Stimulated activated naive CD8-positive, alpha-beta T cell treated with anti-CD3 and anti-CD28 coated beads, Interleukin-15, amount 100 ng/mL, for 72 hours (primary cell): ENCODE measurements around the gene CDH4.
A peak's percentile ranks its signal among the peaks of the same experiment; 100 is the strongest.

Experiments used
- ATAC-seq: fragments of 150-1000 bp; cut with Tn5 transposase; 2 replicates; pipeline ENCODE4 v1.10.0; 2021; ENCODE audit warnings: mild to moderate bottlenecking, moderate library complexity
- DNase-seq, 2 donors: peaks; one replicate each; pipeline ENCODE4 v3.0.0; 2021 to 2022
- H3K27ac Mint-ChIP-seq, 2 donors: one replicate each; pipeline ENCODE4 v1.8.0; 2022; ENCODE audit warnings: mild to moderate bottlenecking in 2 of 2, mixed read lengths in 2 of 2, moderate library complexity in 2 of 2
- H3K27me3 Mint-ChIP-seq: one replicate; pipeline ENCODE4 v1.8.0; 2022; ENCODE audit warnings: mixed read lengths
- H3K4me1 Mint-ChIP-seq: one replicate; pipeline ENCODE4 v1.8.0; 2022; ENCODE audit warnings: mild to moderate bottlenecking, mixed read lengths
- H3K4me3 Mint-ChIP-seq, 2 donors: one replicate each; pipeline ENCODE4 v1.8.0; 2022; ENCODE audit warnings: mild to moderate bottlenecking in 2 of 2, mixed read lengths in 2 of 2, moderate library complexity in 1 of 2
- H3K9me3 Mint-ChIP-seq, 2 donors: one replicate each; pipeline ENCODE4 v1.8.0; 2022; ENCODE audit warnings: mixed read lengths in 2 of 2

Gene CDH4

GRCh38 chr20:61251529-61252393, at the start of gene CDH4:
CDH4 (plus strand) TSS chr20:61252261.
- H3K4me3 Mint-ChIP-seq, result peak within 1 kb of the TSS; percentile 15 to 64

GRCh38 chr20:61203320-61203719, 48.7 kb upstream of the CDH4 start:
- H3K4me3 Mint-ChIP-seq, result no peak overlapping the region
- H3K4me1 Mint-ChIP-seq, result no peaks in the 10 kb centered on the region
- H3K27me3 Mint-ChIP-seq, result peaks cover 6% of the 10 kb centered on the region
- DNase-seq (no peak), ATAC-seq (no peak)
- peaks cover 0 to 15% of the 10 kb centered on the region in 2 donors for H3K9me3 Mint-ChIP-seq
- no peak overlapping the region for H3K27ac Mint-ChIP-seq

More at GRCh38 chr20:61251529-61252393, at the start of gene CDH4:
- no peaks in the 10 kb centered on the region for H3K9me3 Mint-ChIP-seq
- no peak for ATAC-seq
- H3K27me3 Mint-ChIP-seq, result peaks cover 77% of the 10 kb centered on the region
- no peak for DNase-seq
- H3K4me1 Mint-ChIP-seq, result no peaks in the 10 kb centered on the region
- H3K27ac Mint-ChIP-seq, result no peak within 1 kb of the TSS

- no peak for DNase-seq
- Mint-ChIP-seq H3K27me3 (peaks cover 2% of the 10 kb centered on the region), H3K9me3 (peaks cover 0 to 10% of the 10 kb centered on the region in 2 donors), H3K4me1 (no peaks in the 10 kb centered on the region), H3K4me3 (no peak overlapping the region), H3K27ac (no peak overlapping the region)
- ATAC-seq, result no peak
These were observed 47.9 kb upstream of the CDH4 start for GRCh38 chr20:61204206-61204605.

DNA sequence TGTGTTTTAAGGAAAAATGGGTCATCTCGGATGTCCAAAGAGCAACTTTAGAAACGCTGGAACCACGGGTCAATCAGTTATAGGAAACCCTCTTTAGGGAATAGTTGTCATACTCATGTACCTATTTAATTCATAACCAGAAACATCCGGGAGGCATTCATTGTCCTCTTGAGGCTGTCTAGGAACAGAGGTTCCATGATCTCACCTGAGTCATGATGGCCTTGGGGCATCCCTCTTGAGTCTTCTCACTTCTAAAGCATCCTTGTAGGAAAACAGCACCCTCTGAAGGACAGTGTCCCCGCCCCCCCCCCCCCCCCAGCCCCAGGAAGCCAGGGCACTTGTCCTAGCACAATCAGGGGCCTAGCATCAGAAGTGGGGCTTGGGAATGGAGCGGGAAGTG, 46.3 kb upstream of the CDH4 start:
- DNase-seq (no peak), ATAC-seq (no peak)
- no peak overlapping the region for H3K27ac Mint-ChIP-seq
- H3K9me3 Mint-ChIP-seq, result peaks cover 0 to 8% of the 10 kb centered on the region in 2 donors
- no peaks in the 10 kb centered on the region for H3K27me3 Mint-ChIP-seq
- no peak overlapping the region for H3K4me3 Mint-ChIP-seq
- no peaks in the 10 kb centered on the region for H3K4me1 Mint-ChIP-seq

DNA sequence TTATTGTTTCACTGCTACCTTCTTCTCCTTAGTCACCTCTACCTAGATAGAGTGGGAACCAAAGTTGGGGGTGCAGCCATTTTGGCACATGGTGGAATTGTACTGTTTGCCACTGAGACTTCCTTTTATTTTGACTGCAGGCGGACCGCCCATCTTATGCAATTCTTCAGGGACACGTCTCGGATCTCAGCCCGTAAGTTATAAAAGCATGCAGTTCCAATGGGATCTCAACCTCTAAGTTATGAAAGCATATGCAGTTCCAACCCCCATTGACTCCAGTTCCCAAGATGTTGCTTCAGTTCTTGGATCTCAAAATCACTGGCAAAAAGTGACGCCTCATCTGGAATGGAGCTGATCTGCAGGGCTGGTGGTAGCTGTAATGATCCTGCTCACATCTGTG, 41.2 kb upstream of the CDH4 start:
- Mint-ChIP-seq H3K27ac (no peak overlapping the region), H3K4me1 (no peaks in the 10 kb centered on the region), H3K27me3 (peaks cover 8% of the 10 kb centered on the region), H3K4me3 (no peak overlapping the region), H3K9me3 (no peaks in the 10 kb centered on the region)
- DNase-seq, result no peak
- no peak for ATAC-seq

GRCh38 chr20:61217848-61218247, 34.2 kb upstream of the CDH4 start:
- ATAC-seq, result no peak
- H3K4me3 Mint-ChIP-seq, result no peak overlapping the region
- no peak overlapping the region for H3K27ac Mint-ChIP-seq
- peaks cover 12 to 14% of the 10 kb centered on the region in 2 donors for H3K9me3 Mint-ChIP-seq
- H3K27me3 Mint-ChIP-seq, result peaks cover 18% of the 10 kb centered on the region
- no peak for DNase-seq
- H3K4me1 Mint-ChIP-seq, result no peaks in the 10 kb centered on the region

DNA sequence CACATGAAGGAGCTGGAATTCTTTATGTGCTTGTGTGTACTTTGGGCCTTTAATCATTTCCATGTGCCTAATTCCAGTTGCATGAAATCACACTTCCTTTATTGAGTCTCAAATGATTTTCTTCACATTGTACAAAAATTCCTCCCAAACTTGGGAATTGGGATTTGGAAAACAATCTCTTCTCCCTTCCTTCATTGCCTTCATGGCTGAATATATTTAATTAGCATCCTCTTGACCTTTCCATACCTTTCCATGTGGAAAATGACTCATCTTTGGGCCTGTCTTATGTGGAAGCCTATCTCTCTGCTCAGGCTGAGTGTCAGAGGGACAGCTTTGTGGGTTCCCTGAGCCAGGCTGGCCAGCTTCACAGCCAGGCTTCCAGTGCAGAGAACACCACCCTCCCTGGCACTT, 33.0 kb upstream of the CDH4 start:
- ATAC-seq (no peak), DNase-seq (no peak)
- peaks cover 10% of the 10 kb centered on the region for H3K27me3 Mint-ChIP-seq

DNA sequence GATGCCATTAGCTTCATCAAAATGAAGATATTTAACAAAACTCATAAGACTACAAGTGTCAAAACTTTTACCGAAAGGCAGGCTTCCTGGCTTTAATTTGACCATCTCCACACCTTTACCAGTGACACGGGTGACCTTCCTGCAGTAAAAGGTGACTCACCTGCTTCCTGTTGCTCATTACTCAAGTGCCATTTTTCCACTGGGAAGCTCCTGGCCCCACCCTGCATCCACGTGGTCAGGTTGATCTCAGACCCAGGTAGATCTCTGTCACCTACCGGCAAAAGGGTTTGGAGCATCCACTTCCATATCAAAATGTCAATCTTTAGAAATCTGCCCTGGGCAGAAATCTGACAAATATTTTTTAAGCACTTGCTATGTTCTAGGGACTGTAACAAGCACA, 31.9 kb upstream of the CDH4 start:
- Mint-ChIP-seq H3K9me3 (peaks cover 12 to 14% of the 10 kb centered on the region in 2 donors), H3K4me3 (no peak overlapping the region), H3K27ac (no peak overlapping the region), H3K4me1 (no peaks in the 10 kb centered on the region), H3K27me3 (peaks cover 10% of the 10 kb centered on the region)
- DNase-seq (no peak), ATAC-seq (no peak)

More for the DNA sequence above, 33.0 kb upstream of the CDH4 start:
- Mint-ChIP-seq H3K9me3 (peaks cover 12 to 14% of the 10 kb centered on the region in 2 donors), H3K4me3 (no peak overlapping the region), H3K27ac (no peak overlapping the region), H3K4me1 (no peaks in the 10 kb centered on the region)

DNA sequence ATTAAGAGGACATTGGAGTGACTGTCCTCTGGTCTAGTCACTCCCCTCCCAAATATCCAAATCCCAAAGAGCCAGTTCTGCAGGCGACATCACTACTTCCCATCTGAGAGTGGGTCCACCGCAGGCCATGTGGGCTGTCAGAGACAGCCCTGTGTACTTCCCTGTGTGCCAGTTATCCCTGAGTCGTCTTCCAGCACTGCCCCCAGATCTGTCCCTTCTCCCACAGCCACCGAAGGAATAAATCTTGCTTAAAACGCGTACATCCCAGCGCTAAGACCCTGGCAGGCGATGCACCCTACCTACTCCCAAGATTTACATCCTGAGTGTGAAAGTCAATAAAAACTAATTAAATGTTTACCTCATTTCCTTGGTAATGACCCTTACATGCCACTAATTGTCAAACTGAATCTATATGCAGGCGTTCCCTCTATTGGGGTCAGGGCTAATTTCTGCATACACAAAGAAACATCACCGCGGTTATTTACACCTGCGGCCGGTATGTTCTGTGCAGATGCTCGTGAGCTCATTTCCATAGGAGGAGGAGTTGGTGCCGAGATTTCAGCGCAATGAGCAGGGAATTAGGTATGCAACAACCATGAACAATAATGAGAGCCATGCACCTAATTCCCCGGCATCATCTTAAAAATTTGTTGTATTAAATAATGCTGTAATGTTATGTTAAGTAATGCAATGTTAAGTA, 31.3 kb upstream of the CDH4 start:
- peaks cover 10% of the 10 kb centered on the region for H3K27me3 Mint-ChIP-seq
- H3K9me3 Mint-ChIP-seq, result peaks cover 12 to 14% of the 10 kb centered on the region in 2 donors
- DNase-seq, result no peak
- ATAC-seq, result no peak
- H3K27ac Mint-ChIP-seq, result no peak overlapping the region
- no peaks in the 10 kb centered on the region for H3K4me1 Mint-ChIP-seq
- H3K4me3 Mint-ChIP-seq, result no peak overlapping the region

- Mint-ChIP-seq H3K4me1 (no peaks in the 10 kb centered on the region), H3K27me3 (no peaks in the 10 kb centered on the region), H3K27ac (no peak overlapping the region), H3K4me3 (no peak overlapping the region), H3K9me3 (peaks cover 9 to 10% of the 10 kb centered on the region in 2 donors)
- ATAC-seq (no peak), DNase-seq (no peak)
These were observed 29.4 kb upstream of the CDH4 start for GRCh38 chr20:61222699-61223098.

DNA sequence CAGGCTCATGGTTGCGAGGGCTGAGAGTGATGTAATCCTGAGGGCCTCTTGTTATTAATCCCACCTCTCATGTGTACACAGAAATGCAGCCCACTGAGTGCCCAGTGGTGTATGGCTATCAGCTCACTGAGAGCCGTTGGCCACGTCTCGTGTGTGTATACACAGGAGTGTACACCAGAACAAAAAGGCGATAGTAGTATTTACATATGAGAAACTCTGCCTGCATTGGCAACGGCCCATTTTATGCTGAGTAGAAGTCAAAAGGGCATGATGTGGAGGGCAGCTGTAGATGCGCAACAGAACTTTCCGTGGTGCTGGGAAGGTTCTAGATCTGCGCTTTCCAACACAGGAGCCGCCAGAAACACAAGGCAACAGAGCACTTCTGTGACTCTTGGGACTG, 28.9 kb upstream of the CDH4 start:
- DNase-seq (no peak), ATAC-seq (no peak)
- peaks cover 5 to 6% of the 10 kb centered on the region in 2 donors for H3K9me3 Mint-ChIP-seq
- no peaks in the 10 kb centered on the region for H3K4me1 Mint-ChIP-seq
- H3K27me3 Mint-ChIP-seq, result no peaks in the 10 kb centered on the region
- H3K27ac Mint-ChIP-seq, result no peak overlapping the region
- no peak overlapping the region for H3K4me3 Mint-ChIP-seq

GRCh38 chr20:61230166-61230565, 21.9 kb upstream of the CDH4 start:
- Mint-ChIP-seq H3K27ac (no peak overlapping the region), H3K4me3 (no peak overlapping the region), H3K4me1 (peaks cover 5% of the 10 kb centered on the region), H3K9me3 (no peaks in the 10 kb centered on the region), H3K27me3 (peaks cover 16% of the 10 kb centered on the region)
- DNase-seq (no peak), ATAC-seq (no peak)

GRCh38 chr20:61233590-61233989, 18.5 kb upstream of the CDH4 start:
- no peak for DNase-seq

GRCh38 chr20:61234224-61234890, 17.7 kb upstream of the CDH4 start:
- H3K4me3 Mint-ChIP-seq, result no peak overlapping the region
- ATAC-seq, result no peak
- no peaks in the 10 kb centered on the region for H3K4me1 Mint-ChIP-seq
- H3K9me3 Mint-ChIP-seq, result peaks cover 6 to 11% of the 10 kb centered on the region in 2 donors
- no peak for DNase-seq
- H3K27me3 Mint-ChIP-seq, result peaks cover 21% of the 10 kb centered on the region
- no peak overlapping the region for H3K27ac Mint-ChIP-seq

More at GRCh38 chr20:61233590-61233989, 18.5 kb upstream of the CDH4 start:
- Mint-ChIP-seq H3K27me3 (peaks cover 28% of the 10 kb centered on the region), H3K27ac (no peak overlapping the region), H3K4me1 (peaks cover 5% of the 10 kb centered on the region), H3K4me3 (no peak overlapping the region), H3K9me3 (peaks cover 0 to 6% of the 10 kb centered on the region in 2 donors)
- ATAC-seq, result no peak

- ATAC-seq, result no peak
- Mint-ChIP-seq H3K27me3 (peaks cover 18% of the 10 kb centered on the region), H3K4me1 (no peaks in the 10 kb centered on the region), H3K27ac (no peak overlapping the region), H3K9me3 (peaks cover 9 to 28% of the 10 kb centered on the region in 2 donors), H3K4me3 (no peak overlapping the region)
- no peak for DNase-seq
These were observed 15.3 kb upstream of the CDH4 start for GRCh38 chr20:61236713-61237112.

DNA sequence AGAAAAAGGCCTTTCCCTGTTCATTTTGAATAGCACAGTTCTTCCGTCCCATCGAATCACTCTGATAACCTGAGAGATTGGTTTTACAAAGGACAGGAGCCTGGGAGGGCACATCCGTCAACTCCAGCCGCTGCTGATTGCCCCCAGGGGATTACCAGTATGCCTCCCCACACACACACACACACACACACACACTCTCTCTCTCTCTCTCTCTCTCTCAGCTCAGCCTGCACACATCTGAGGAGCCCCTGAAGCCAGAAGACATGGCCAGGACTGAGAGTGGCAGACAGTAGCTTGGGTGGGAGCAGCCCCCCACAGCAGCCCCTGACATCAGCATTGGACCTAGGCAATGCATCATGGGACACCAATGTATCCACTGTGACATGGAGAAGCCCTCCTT, 13.2 kb upstream of the CDH4 start:
- Mint-ChIP-seq H3K4me3 (no peak overlapping the region), H3K27me3 (peaks cover 18% of the 10 kb centered on the region)
- no peak for ATAC-seq

More for the DNA sequence above, 13.2 kb upstream of the CDH4 start:
- Mint-ChIP-seq H3K27ac (no peak overlapping the region), H3K9me3 (peaks cover 14 to 34% of the 10 kb centered on the region in 2 donors), H3K4me1 (no peaks in the 10 kb centered on the region)
- no peak for DNase-seq
